PC-9 (cell line): Measurements from ENCODE around the gene TOMM5.

Experiments used
- CTCF ChIP-seq: fragments of 200-600 bp; sonication (generic); conservative IDR thresholded peaks from 2 replicates; pipeline ENCODE4 v1.6.1; 2017; ENCODE audit warnings: mixed run types, antibody characterized with exemption, mild to moderate bottlenecking, moderate library complexity
- EZH2 ChIP-seq: fragments of 200-600 bp; sonication (generic); IDR thresholded peaks from 2 replicates; pipeline ENCODE4 v1.8.0; 2017; ENCODE audit warnings: antibody characterized with exemption, low read depth

GRCh38 chr9:37575511-37575914 lies 16.9 kb downstream of the TOMM5 start:
- TF ChIP-seq CTCF (no peak), EZH2 (no peak)
